Heart right ventricle (tissue), 16 donors: ENCODE data around the gene SLC45A3. TPM values are rescaled to one million over a fixed set of nuclear protein-coding genes. Genes with fewer than 3 reads are reported as not detected.

Source experiments
- ATAC-seq, 8 donors: fragments of 200-7000 bp; cut with Tn5 transposase; one replicate each; pipeline ENCODE4 v1.9.1; 2020; ENCODE audit warnings: mild to moderate bottlenecking in 8 of 8, moderate library complexity in 8 of 8, moderate number of reproducible peaks in 1 of 8
- DNase-seq, 2 donors: peaks; one replicate each; pipeline ENCODE4 v3.0.0-alpha.2; 2020
- H3K27ac ChIP-seq, 10 donors: fragments of 200-600 bp; sonication (generic) in 2 of 10; one replicate each; pipeline versions ENCODE4 v1.5.0 to v1.8.0; 2020 to 2022; ENCODE audit warnings: mild to moderate bottlenecking in 3 of 10
- H3K27me3 ChIP-seq, 7 donors: fragments of 200-600 bp; one replicate each; pipeline ENCODE4 v1.8.0; 2021 to 2022; ENCODE audit warnings: mild to moderate bottlenecking in 2 of 7
- H3K36me3 ChIP-seq, 9 donors: fragments of 200-600 bp; sonication (generic) in 1 of 9; one replicate each; pipeline versions ENCODE4 v1.5.0 to v1.8.0; 2020 to 2022; ENCODE audit warnings: mild to moderate bottlenecking in 2 of 9
- H3K4me1 ChIP-seq, 9 donors: fragments of 200-600 bp; sonication (generic) in 1 of 9; one replicate each; pipeline versions ENCODE4 v1.5.0 to v1.8.0; 2020 to 2022; ENCODE audit warnings: mild to moderate bottlenecking in 4 of 9
- H3K4me3 ChIP-seq, 10 donors: fragments of 200-600 bp; sonication (generic) in 2 of 10; one replicate each; pipeline versions ENCODE4 v1.5.0 to v1.8.0; 2020 to 2022; ENCODE audit warnings: mild to moderate bottlenecking in 7 of 10, moderate library complexity in 2 of 10
- H3K9me3 ChIP-seq, 11 donors: fragments of 200-600 bp in 10 of 11; sonication (generic) in 2 of 11; one replicate each; pipeline versions ENCODE4 v1.5.0 to v1.8.0; 2013 to 2022; ENCODE audit warnings: mild to moderate bottlenecking in 2 of 11, control low read depth in 1 of 11, moderate library complexity in 1 of 11
- WGBS, 2 donors: extraction: QIAGEN DNeasy Blood & Tissue Kit; methylation state at CpG; one replicate each; pipeline ENCODE4 v1.1.7; 2013; ENCODE audit warnings: inconsistent platforms in 1 of 2; 5-methylcytosine and 5-hydroxymethylcytosine counted together
- intact Hi-C, 10 donors: fragments of 100-400 bp; cut with DNase I; formaldehyde crosslinking; loops; one replicate each; pipeline versions ENCODE4 v1.11.1 to v1.14.2; 2022
- polyA plus RNA-seq, 2 donors: library from polyadenylated mRNA; stranded (reverse); fragments of 200-250 nt; gene quantifications; one replicate each; pipeline ENCODE4 v1.2.3, GENCODE V29; 2013
- total RNA-seq, 10 donors: library from RNA; stranded (reverse); fragmentation: NEBNext Ultra II Directional in 3 of 10; extraction: Animal tissue kit (Norgen Biotek cat#: 25700) in 3 of 10; gene quantifications; one replicate each; pipeline versions ENCODE4 v1.2.1 to v1.2.4, GENCODE V29; 2021 to 2023
- TF ChIP-seq, protein P1 (sequence below), 9 donors: fragments of 200-600 bp; sonication (generic) in 2 of 9; IDR thresholded peaks; one replicate each; pipeline versions ENCODE4 v1.5.0 to v1.8.0; 2021 to 2022; ENCODE audit warnings: antibody characterized with exemption in 9 of 9, mild to moderate bottlenecking in 5 of 9, moderate library complexity in 1 of 9
- donor health status: Arrhythmogenic right ventricular cardiomyopathy.
- donor health status: ischemic (EF 13 %, LVEDD 7.1; RV severe dilation, severe dysfunction).
- donor health status: healthy with polysubstance abuse.
- donor health status: DM: no; HTN: yes; CAD: no.
- donor health status: DM: no; HTN: no; CAD: no.
- donor health status: ischemic (EF 25% LVEDD 6.9; RV normal size, moderate dysfunction).
- donor health status: ischemic (EF 25% LVEDD 5.7; RV mildly dilated, moderate dysfunction).
- donor health status: healthy.
- donor health status: DM: yes; HTN: yes; CAD: no.
- donor health status: Ischemic cardiomyopathy.
- donor health status: ischemic (EF 35%, LVEDD 5.7; RV mildly dilated, moderate dysfunction).
- donor health status: nonischemic (EF 11% LVEDD 7.7; RV severe dilation, severe dysfunction).
- donor health status: DM: yes; HTN: yes; CAD: no.
- donor health status: PGD.
- donor health status: ischemic (EF 29% LVEDD 5.4; RV normal size, mild dysfunction).
- donor health status: nonischemic (EF 23%, LVEDD 6.1; RV moderate dilation, normal function).

SLC45A3 gene
- total and polyA plus RNA-seq, 12 donors: 1.4 to 7.9 (median 2.2) TPM

- Histone ChIP-seq H3K4me1 (peaks cover 0 to 10% (median 5%) of the 10 kb centered on the region in 9 donors), H3K27me3 (no peaks in the 10 kb centered on the region), H3K36me3 (peaks cover 0 to 97% (median 66%) of the 10 kb centered on the region in 9 donors), H3K9me3 (no peaks in the 10 kb centered on the region), H3K4me3 (no peak overlapping the region), H3K27ac (no peak overlapping the region)
- DNase-seq: no peak
- WGBS, 2 donors: 86 to 95% methylated on average over 3 of the region's 3 CpGs
- intact Hi-C loops: no loop called here
- TF ChIP-seq, protein P1, sequence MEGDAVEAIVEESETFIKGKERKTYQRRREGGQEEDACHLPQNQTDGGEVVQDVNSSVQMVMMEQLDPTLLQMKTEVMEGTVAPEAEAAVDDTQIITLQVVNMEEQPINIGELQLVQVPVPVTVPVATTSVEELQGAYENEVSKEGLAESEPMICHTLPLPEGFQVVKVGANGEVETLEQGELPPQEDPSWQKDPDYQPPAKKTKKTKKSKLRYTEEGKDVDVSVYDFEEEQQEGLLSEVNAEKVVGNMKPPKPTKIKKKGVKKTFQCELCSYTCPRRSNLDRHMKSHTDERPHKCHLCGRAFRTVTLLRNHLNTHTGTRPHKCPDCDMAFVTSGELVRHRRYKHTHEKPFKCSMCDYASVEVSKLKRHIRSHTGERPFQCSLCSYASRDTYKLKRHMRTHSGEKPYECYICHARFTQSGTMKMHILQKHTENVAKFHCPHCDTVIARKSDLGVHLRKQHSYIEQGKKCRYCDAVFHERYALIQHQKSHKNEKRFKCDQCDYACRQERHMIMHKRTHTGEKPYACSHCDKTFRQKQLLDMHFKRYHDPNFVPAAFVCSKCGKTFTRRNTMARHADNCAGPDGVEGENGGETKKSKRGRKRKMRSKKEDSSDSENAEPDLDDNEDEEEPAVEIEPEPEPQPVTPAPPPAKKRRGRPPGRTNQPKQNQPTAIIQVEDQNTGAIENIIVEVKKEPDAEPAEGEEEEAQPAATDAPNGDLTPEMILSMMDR (IDR thresholded peaks at IDR 0.05): no peak
- no peak for ATAC-seq
Measured at GRCh38 chr1:205619376-205619775, 60.9 kb downstream of the SLC45A3 start.

- ATAC-seq: no peak
- H3K36me3 ChIP-seq: peaks cover 0 to 100% (median 51%) of the 10 kb centered on the region in 9 donors
- 79 to 91% methylated on average over 1 of the region's 1 CpG for WGBS, 2 donors
Measured at GRCh38 chr1:205616563-205617293, 63.6 kb downstream of the SLC45A3 start.

DNA sequence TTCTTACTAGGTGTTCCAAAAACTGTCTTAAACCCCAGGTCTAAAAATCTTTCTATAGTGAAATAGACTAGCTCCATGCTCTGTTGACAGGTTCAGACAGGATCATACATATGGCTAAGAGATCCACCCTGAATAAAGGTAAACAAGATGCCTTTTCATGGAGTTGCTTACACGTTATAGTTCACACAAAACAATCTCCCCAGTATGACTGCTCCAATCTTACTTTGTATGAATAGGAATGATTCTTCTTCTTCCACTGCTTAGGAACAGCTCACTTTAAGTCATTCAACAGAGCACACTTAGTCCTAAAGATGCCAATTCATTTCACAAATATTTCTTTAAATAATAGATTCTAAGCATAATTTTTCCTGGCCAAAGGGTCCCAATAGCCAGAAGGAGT is 64.5 kb downstream of the SLC45A3 start:
- WGBS, 2 donors: 77 to 79% methylated on average over 1 of the region's 1 CpG
- TF ChIP-seq, protein P1 (IDR thresholded peaks at IDR 0.05): no peak
- Histone ChIP-seq H3K4me1 (peaks cover 0 to 15% (median 10%) of the 10 kb centered on the region in 9 donors), H3K27me3 (no peaks in the 10 kb centered on the region), H3K9me3 (no peaks in the 10 kb centered on the region), H3K27ac (no peak overlapping the region), H3K4me3 (no peak overlapping the region), H3K36me3 (peaks cover 0 to 100% (median 46%) of the 10 kb centered on the region in 9 donors)
- intact Hi-C loops: no loop called here
- ATAC-seq (no peak), DNase-seq (no peak)

More at GRCh38 chr1:205616563-205617293, 63.6 kb downstream of the SLC45A3 start:
- DNase-seq: no peak
- TF ChIP-seq, protein P1 (IDR thresholded peaks at IDR 0.05): no peak
- intact Hi-C loops: no loop called here
- Histone ChIP-seq H3K27ac (no peak overlapping the region), H3K27me3 (no peaks in the 10 kb centered on the region), H3K4me3 (no peak overlapping the region), H3K4me1 (peaks cover 0 to 6% (median 4%) of the 10 kb centered on the region in 9 donors), H3K9me3 (no peaks in the 10 kb centered on the region)

- Histone ChIP-seq H3K4me1 (peaks cover 0 to 30% (median 17%) of the 10 kb centered on the region in 9 donors), H3K36me3 (peaks cover 0 to 91% (median 38%) of the 10 kb centered on the region in 9 donors), H3K27ac (no peak overlapping the region), H3K4me3 (no peak overlapping the region), H3K9me3 (no peaks in the 10 kb centered on the region), H3K27me3 (no peaks in the 10 kb centered on the region)
- WGBS, 2 donors: 92 to 93% methylated on average over 2 of the region's 2 CpGs
- TF ChIP-seq, protein P1 (IDR thresholded peaks at IDR 0.05): no peak
- intact Hi-C loops: no loop called here
- no peak for DNase-seq
- no peak for ATAC-seq
Measured at GRCh38 chr1:205613854-205614412, 66.4 kb downstream of the SLC45A3 start.
